Measurements from ENCODE around the gene MTHFSD.

Gene MTHFSD

GRCh38 chr16:86503830-86504229 lies 51.2 kb downstream of the MTHFSD start:
- no peak for DNase-seq

GRCh38 chr16:86502856-86503748 lies 51.9 kb downstream of the MTHFSD start:
- DNase-seq = no peak

GRCh38 chr16:86501989-86502855 lies 52.8 kb downstream of the MTHFSD start:
- DNase-seq = no peak

GRCh38 chr16:86500708-86501510 lies 54.1 kb downstream of the MTHFSD start:
- no peak for DNase-seq

GRCh38 chr16:86499889-86500707 lies 54.9 kb downstream of the MTHFSD start:
- DNase-seq = no peak

GRCh38 chr16:86499440-86499786 lies 55.6 kb downstream of the MTHFSD start:
- DNase-seq = no peak

- no peak for DNase-seq
Observed at GRCh38 chr16:86498671-86499439, 56.2 kb downstream of the MTHFSD start.

- DNase-seq = no peak
Observed at GRCh38 chr16:86498155-86498670, 56.8 kb downstream of the MTHFSD start.

- no peak for DNase-seq
Observed at GRCh38 chr16:86497551-86498021, 57.4 kb downstream of the MTHFSD start.

GRCh38 chr16:86496929-86497461 lies 58.0 kb downstream of the MTHFSD start:
- DNase-seq = no peak

- no peak for DNase-seq
Observed at GRCh38 chr16:86496262-86496928, 58.6 kb downstream of the MTHFSD start.

GRCh38 chr16:86495756-86496261 lies 59.2 kb downstream of the MTHFSD start:
- no peak for DNase-seq

GRCh38 chr16:86495357-86495701 lies 59.7 kb downstream of the MTHFSD start:
- DNase-seq = no peak

GRCh38 chr16:86494565-86495356 lies 60.3 kb downstream of the MTHFSD start:
- no peak for DNase-seq

- no peak for DNase-seq
Observed at GRCh38 chr16:86494039-86494564, 60.9 kb downstream of the MTHFSD start.

GRCh38 chr16:86492961-86493629 lies 61.9 kb downstream of the MTHFSD start:
- DNase-seq = no peak
